Stimulated activated naive CD4-positive, alpha-beta T cell treated with Interleukin-2 at 50 U/mL for 16 hours (primary cell): ENCODE measurements around the gene MAJIN.

Experiments used
- DNase-seq: peaks from one replicate; lab custom pipeline; 2025; lab: John Stamatoyannopoulos, UW

The MAJIN gene

DNA sequence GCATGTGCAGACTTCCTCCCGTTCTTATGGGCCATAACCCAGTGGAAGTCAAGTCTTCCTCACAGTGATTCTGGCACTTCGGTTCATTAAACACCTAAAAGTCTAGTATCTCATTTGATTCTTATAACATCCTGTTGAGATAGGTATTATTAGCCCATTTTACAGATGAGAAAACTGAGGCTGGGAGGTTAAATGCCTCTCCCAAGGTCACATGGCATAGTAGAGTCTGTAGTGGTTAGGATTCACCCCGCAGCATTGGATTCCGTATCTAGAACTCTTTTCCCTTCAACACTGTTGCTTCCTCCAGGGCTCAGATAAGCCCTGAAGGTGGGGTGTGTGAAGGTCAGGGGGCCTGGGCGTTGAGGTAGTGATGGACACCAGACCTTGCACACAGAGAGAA is 39.6 kb downstream of the MAJIN start:
- no peak for DNase-seq

DNA sequence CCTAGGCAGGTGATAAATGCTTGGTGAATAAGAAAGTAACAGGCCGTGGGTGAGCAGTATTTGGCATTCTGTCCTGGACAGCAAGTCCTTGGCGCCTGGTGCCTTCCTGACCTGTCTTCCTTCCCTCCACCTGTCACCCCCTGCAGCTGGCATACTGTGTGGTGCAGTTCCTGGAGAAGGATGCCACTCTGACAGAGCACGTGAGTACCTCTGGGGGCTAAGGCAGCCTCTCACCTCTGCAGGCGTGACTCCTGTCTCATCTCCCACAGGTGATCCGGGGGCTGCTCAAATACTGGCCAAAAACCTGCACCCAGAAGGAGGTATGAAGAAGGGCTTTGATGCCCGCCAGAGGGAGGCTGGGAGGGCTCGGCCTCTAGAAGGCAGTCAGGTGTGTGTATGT is 40.6 kb downstream of the MAJIN start:
- DNase-seq: no peak

GRCh38 chr11:64930340-64930739 is 41.6 kb downstream of the MAJIN start:
- DNase-seq: no peak

GRCh38 chr11:64929625-64930024 is 42.3 kb downstream of the MAJIN start:
- no peak for DNase-seq

GRCh38 chr11:64928957-64929356 is 43.0 kb downstream of the MAJIN start:
- no peak for DNase-seq

- no peak for DNase-seq
These were observed 45.2 kb downstream of the MAJIN start for GRCh38 chr11:64926689-64927088.

DNA sequence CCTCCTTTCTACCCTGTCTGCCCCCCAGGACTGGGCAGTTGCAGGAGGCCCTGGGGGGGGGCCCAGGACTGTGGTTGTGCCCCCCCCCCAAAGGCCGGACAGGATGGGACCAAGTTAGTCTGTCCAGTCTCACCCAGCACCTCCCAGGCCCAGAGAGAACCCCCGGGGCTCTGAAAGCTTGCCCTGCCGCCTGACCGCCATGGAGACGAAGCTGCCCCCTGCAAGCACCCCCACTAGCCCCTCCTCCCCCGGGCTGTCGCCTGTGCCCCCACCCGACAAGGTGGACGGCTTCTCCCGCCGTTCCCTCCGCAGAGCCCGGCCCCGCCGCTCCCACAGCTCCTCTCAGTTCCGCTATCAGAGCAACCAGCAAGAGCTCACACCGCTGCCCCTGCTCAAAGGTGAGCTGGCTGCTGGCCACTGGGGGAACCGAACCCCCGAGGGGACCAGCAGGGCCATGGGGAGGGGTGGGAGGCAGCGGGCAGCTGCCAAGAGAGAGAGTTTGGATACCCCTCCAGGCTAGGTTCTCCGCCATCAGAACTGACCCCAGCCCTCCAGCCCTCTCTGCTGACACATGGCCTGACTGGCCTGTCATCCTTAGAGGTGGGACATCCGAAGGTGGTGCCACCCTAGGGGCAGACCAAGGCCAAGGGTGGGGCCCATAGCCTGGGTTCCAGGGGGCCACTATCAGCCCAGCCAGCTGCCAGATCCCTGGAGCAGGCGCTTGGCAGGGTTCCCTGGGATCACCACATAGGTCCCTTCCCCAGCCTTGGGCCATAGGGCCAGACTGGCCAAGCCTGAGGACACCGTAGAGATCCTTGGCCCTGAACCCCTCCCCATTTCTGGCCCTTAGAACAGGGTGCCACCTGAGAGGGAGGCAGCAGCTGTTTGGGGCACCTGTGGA is 46.1 kb downstream of the MAJIN start:
- DNase-seq: no peak

GRCh38 chr11:64924910-64925284 is 47.0 kb downstream of the MAJIN start:
- no peak for DNase-seq

DNA sequence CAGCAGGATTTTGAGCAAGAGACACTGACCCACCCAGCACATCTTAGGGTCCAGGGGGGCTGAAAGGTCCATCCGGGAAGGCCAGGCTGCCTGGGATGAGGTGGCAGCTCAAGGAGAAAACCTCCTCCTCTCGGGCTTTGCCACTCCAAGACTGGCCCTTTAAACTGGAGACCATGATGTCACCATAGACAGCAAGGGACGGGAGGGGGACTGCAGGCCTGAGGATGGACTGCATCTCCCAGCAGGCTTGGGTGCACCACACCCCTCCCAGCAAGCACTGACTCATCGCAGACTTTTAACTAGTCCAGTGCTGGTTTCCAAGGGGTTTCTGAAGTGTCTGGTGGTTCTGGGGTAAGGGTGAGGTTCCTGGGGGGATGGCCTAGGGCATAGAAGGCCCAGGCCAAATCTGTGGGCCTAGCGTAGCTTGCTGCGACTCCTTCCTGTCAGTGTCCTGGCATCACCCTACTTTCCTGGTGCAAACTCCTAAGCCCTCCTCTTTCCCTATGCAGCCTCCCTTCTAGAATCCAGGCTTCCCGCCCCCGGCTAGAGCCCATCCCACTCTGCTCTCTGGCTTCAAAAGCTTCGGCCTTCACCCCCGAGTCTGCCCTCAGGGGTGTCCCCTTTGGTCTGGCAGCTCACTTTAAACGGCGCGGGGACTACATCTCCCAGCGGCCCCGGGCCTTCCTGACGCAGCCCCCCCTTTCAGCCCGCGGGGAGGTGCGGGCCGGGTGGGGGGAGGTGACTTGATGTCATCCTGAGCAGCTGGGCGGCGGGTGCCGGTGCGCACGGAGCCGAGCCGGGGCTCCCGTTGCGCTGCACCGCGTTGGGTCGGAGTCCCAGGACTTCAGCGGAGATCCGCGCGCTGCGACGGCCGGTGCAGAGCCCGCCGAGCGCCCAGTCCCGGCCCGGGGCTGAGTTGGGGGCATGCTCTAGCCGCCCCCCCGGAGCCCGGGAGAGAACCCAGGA is 47.7 kb downstream of the MAJIN start, which contains the start of gene PPP2R5B:
PPP2R5B (plus strand) TSS at position 746 of the 966 bp plus-strand sequence. CDS start 1,046 bp downstream, outside the sequence.
- DNase-seq: peak; percentile 91

- DNase-seq: no peak
These were observed 48.7 kb downstream of the MAJIN start for GRCh38 chr11:64923151-64923661.

DNA sequence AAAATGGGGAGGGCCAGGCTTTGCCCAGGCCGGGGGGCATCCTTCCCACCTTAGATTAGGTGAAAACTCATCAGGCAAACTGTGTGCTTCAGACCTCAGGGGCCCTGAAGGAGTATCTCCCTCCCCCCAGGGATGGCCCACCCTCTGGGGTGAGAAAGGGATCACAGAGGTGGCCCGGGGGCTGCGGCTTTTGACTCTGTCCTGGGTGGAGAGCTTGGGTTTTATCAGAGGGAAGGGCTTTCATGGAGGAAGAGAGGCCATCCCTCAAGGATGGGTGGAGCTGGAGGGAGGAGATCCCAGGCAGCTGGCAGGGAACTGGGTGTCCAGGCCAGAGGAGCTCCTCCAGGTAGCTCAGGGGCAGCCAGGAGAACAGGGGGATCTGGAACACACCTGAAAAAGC is 50.5 kb downstream of the MAJIN start:
- no peak for DNase-seq

GRCh38 chr11:64920124-64920523 is 51.8 kb downstream of the MAJIN start:
- no peak for DNase-seq

GRCh38 chr11:64919627-64920026 is 52.3 kb downstream of the MAJIN start:
- DNase-seq: no peak

GRCh38 chr11:64918017-64918416 is 53.9 kb downstream of the MAJIN start:
- no peak for DNase-seq

DNA sequence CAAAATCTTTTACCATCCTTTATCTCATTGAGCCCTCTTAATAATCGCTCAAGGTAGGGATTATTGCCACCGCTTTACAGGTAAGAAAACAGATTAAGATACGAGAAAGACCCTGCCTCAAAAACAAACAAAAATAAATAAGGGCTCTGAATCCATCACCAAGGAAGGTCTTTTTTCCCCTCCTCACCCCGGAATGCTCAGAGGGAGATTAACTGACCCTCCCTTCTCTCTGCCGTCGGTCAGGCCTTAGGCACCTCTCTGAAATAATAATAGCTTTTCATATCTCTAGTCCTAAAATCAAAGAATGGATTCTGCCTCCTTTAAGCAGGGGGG is 54.3 kb downstream of the MAJIN start:
- no peak for DNase-seq

DNA sequence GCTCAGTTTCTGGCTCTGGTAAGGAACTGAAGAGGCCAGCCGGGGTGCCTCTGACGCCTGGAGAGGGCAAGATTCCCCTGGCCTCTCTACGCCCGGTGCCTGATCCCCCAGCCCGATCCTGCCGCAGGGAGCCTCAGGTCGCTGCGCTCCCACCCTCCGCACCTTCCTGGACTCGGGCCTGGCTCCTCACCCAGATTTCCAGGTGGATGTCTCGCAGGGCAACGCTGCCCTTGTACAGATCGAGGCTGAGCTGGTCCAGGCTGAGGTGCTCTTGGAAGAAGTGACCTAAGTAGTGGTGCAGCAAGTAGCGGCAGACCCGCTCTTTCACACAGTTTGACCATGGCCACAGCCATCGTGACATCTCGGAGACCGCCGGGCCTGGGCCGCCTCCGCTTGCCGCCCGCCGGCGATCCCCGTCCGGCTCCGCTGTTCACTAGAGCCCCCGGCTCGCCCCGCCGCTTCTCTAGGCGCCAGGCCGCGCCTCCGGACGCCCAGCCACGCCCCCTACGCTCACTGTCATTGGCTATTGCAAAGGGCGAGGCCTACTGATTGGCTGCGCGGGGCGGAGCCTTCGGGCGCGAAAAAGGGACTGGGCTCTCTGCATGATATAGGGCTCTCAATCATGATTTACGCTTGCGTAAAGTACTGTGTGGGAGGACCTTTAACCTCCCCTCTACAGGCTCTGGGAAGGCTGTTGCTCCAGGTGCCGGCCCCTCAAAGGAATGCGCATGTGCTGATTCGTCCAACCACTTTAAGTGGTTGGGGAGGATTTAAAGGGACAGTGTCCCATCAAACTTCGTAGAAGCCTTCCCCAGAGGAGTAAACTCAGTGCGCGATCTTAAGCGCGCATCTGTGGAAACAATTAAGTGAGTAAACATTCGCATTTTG is 54.9 kb downstream of the MAJIN start, which contains the start of gene ATG2A:
ATG2A (minus strand) TSS at position 435 of the 888 bp plus-strand sequence; CDS start at position 361, 74 bp downstream.
- DNase-seq: peak; percentile 98

DNA sequence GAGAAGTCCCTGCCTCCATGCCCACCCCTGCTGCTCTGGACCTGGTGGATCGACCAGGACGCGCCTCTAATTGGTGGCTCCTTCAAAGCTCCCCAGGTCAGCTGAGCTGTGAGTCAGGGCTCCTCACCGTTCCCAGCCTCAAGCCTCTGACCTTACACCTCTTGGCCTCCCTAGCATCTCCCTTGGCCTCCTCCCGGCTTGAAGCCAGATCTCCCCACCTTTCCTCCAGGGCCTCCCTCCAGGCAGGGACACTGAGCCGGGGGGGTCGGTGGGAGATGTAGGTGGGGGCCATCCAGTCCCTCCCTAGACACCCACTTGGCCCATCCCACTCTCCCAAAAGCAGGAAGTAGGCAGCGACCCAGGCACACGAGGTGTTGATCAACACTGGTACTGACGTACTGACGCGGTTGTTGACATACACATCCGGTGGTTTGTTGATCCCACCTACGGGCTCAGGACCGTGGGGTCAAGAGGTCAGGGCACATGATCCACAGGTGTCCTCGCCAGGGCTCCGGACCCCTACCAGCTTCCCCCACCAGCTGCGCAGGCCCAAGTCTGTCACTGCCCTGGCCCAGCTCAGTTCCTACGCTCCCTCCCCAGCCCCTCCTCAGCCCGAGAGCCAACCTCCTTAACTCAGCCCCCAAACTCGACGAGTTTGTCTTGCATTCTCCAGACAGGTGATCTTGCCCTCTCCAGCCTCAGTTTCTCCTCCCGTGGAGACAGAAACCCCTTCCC is 55.7 kb downstream of the MAJIN start:
- peak; percentile 3 for DNase-seq

DNA sequence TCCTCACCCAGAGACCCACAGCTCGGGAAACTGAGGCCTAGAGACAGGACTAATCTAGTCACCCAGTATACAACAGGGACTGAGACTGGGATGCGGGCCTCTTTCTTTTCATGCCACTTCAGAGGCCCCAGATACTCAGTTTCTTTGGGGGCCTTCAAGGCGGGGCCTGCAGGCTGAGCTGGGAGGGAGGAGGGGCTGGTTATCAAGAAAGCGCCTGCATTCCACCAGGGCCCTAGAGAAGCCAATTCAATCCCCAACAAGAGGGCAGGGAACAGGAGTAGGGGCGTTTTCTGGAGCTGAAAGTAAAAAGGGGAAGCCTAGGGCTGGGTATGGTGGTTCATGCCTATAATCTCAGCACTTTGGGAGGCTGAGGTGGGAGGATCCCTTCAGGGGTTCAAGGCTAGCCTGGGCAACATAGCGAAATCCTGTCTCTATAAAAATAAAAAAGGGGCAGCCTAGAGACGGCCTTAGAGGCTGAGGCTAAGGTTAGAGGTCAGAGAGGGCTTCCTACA is 56.5 kb downstream of the MAJIN start:
- DNase-seq: no peak

- no peak for DNase-seq
These were observed 57.8 kb downstream of the MAJIN start for GRCh38 chr11:64914123-64914522.

DNA sequence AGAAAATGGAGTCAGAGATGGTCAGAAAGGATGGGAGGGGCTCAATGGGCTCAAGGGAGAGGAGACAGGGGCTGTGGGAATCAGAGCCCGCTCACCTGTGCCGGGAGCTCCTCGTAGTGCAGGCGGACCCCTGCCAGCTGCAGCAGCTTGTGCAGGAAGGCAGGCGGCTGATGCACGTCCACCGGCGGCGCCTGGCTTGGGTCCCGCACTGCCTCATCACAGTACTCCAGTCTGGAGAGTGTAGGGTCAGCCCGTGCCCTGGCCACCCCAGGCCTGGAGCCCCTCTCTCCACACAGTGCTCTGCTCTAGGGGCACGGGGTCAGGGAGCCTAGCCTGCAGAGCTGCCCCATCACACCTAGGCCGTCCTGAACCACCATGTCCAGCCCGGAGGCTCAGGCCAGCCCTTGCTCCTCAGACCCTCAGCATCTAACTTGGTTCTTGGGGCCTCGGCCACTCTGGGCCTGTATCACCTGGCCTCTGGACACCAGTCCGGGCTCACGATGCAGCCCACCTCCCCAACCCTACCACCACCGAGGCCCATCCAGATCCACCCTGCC is 58.7 kb downstream of the MAJIN start:
- no peak for DNase-seq
